HCT116 (cell line): ENCODE results near the gene DTNB. TPM values are rescaled to one million over a fixed set of nuclear protein-coding genes. Genes with fewer than 3 reads are reported as not detected.

ENCODE experiments used
- ATAC-seq: fragments of 200-7000 bp; cut with Tn5 transposase; 2 replicates; pipeline ENCODE4 v1.9.1; 2020; ENCODE audit warnings: mild to moderate bottlenecking, moderate library complexity
- BruUV-seq: library from RNA; stranded (reverse); fragments of 400-500 nt; replicated peaks from 2 replicates; lab custom pipeline; 2021; lab: Mats Ljungman, UMichigan
- CTCF ChIA-PET: fragments of 300-600 bp; sonication (Branson Sonifier 250); formaldehyde crosslinking; loops from one replicate; lab custom pipeline; 2021; ENCODE audit warnings: antibody characterized with exemption; lab: Charles Lee
- POLR2A ChIA-PET: fragments of 300-600, 350-600 bp; sonication (Branson Sonifier 250); formaldehyde crosslinking; loops from one replicate; lab custom pipeline; 2021; ENCODE audit warnings: antibody characterized with exemption; lab: Charles Lee
- RAD21 ChIA-PET, 2 experiments: fragments of 300-600 bp; sonication (Branson Sonifier 250); formaldehyde crosslinking; loops; one replicate each; lab custom pipeline; 2023; ENCODE audit warnings: low total read pairs in 2 of 2; ENCODE audit not compliant: uncharacterized antibody in 2 of 2, unreplicated experiment in 2 of 2, low non-redundant PET in 1 of 2; lab: Charles Lee
- DNase-seq: peaks from one replicate; pipeline ENCODE4 v3.0.0-alpha.2; 2010; ENCODE audit warnings: low read depth, low spot score
- H2AFZ ChIP-seq: fragments of 200-600 bp; shearing (Covaris generic), sonication (generic); 2 replicates; pipeline ENCODE4 v1.6.1; 2017; ENCODE audit warnings: low read depth, mixed run types, mixed read lengths, antibody characterized with exemption, low read length; ENCODE audit not compliant: poor library complexity, severe bottlenecking
- H3K27ac ChIP-seq: 2 replicates; pipeline ENCODE4 v1.5.1; 2012; ENCODE audit warnings: low read depth, low read length
- H3K27me3 ChIP-seq: fragments of 200-600 bp; sonication (generic); 2 replicates; pipeline ENCODE4 v1.6.1; 2016; ENCODE audit warnings: mixed run types, low read length, mixed read lengths; ENCODE audit not compliant: insufficient read depth
- H3K36me3 ChIP-seq, 2 experiments: fragments of 200-500 bp in 1 of 2; fragments of 200-600 bp in 1 of 2; sonication (Bioruptor generic) in 1 of 2; sonication (generic) in 1 of 2; 2 replicates each; pipeline versions ENCODE4 v1.5.1 to v1.6.1; 2014 to 2016; ENCODE audit warnings: low read length in 2 of 2, inconsistent platforms in 1 of 2, mixed read lengths in 1 of 2, mixed run types in 1 of 2; ENCODE audit not compliant: insufficient read depth in 2 of 2, control insufficient read depth in 1 of 2
- H3K4me1 ChIP-seq, 2 experiments: fragments of 200-600 bp in 1 of 2; sonication (generic) in 1 of 2; 2 replicates each; pipeline versions ENCODE4 v1.5.1 to v1.6.1; 2012 to 2017; ENCODE audit warnings: low read length in 2 of 2, inconsistent platforms in 1 of 2, mild to moderate bottlenecking in 1 of 2, mixed read lengths in 1 of 2, mixed run types in 1 of 2, moderate library complexity in 1 of 2; ENCODE audit not compliant: insufficient read depth in 2 of 2, control insufficient read depth in 1 of 2
- H3K4me2 ChIP-seq: fragments of 200-600 bp; sonication (generic); 2 replicates; pipeline ENCODE4 v1.6.1; 2017; ENCODE audit warnings: mixed run types, low read length, mixed read lengths
- H3K4me3 ChIP-seq, 2 experiments: fragments of 200-600 bp in 1 of 2; sonication (generic) in 1 of 2; replicated peaks in 1 of 2; 2 replicates each; pipeline ENCODE4 v1.5.1; 2011 to 2016; ENCODE audit warnings: low read length in 2 of 2, control low read depth in 1 of 2, low read depth in 1 of 2, mild to moderate bottlenecking in 1 of 2, mixed read lengths in 1 of 2, mixed run types in 1 of 2
- H3K79me2 ChIP-seq: fragments of 200-600 bp; sonication (generic); 2 replicates; pipeline ENCODE4 v1.6.1; 2017; ENCODE audit warnings: mild to moderate bottlenecking, mixed run types, low read length, moderate library complexity, mixed read lengths; ENCODE audit not compliant: insufficient read depth
- H3K9ac ChIP-seq: fragments of 200-600 bp; sonication (generic); 2 replicates; pipeline ENCODE4 v1.6.1; 2016; ENCODE audit warnings: low read length, mixed read lengths
- H3K9me2 ChIP-seq: fragments of 200-600 bp; sonication (generic), shearing (Covaris generic); 2 replicates; pipeline ENCODE4 v1.6.1; 2017; ENCODE audit warnings: mixed run types, mild to moderate bottlenecking, moderate library complexity; ENCODE audit not compliant: insufficient read depth
- H3K9me3 ChIP-seq, 2 experiments: fragments of 200-500 bp in 1 of 2; fragments of 200-600 bp in 1 of 2; sonication (Bioruptor generic) in 1 of 2; sonication (generic) in 1 of 2; 2 replicates each; pipeline ENCODE4 v1.6.1; 2014 to 2017; ENCODE audit warnings: low read length in 2 of 2, mixed read lengths in 2 of 2, inconsistent platforms in 1 of 2, low read depth in 1 of 2, mild to moderate bottlenecking in 1 of 2, mixed run types in 1 of 2, moderate library complexity in 1 of 2; ENCODE audit not compliant: control insufficient read depth in 1 of 2, insufficient read depth in 1 of 2
- H4K20me1 ChIP-seq: fragments of 200-600 bp; sonication (generic), shearing (Covaris generic); 2 replicates; pipeline ENCODE4 v1.6.1; 2017; ENCODE audit warnings: mixed run types, mild to moderate bottlenecking, moderate library complexity; ENCODE audit not compliant: insufficient read depth
- CBX3 ChIP-seq: IDR thresholded peaks from 2 replicates; pipeline ENCODE4 v1.6.1; 2012; ENCODE audit warnings: low read depth
- ELF1 ChIP-seq: IDR thresholded peaks from 2 replicates; pipeline ENCODE4 v1.6.1; 2012; ENCODE audit warnings: low read depth, borderline replicate concordance
- EZH2 ChIP-seq: fragments of 200-600 bp; sonication (generic); IDR thresholded peaks from 2 replicates; pipeline ENCODE4 v1.6.1; 2017; ENCODE audit warnings: antibody characterized with exemption, mixed run types
- EZH2phosphoT487 ChIP-seq: fragments of 200-600 bp; IDR thresholded peaks from 2 replicates; pipeline ENCODE4 v1.6.1; 2018; ENCODE audit warnings: antibody characterized with exemption, borderline replicate concordance
- FOSL1 ChIP-seq: IDR thresholded peaks from 2 replicates; pipeline ENCODE4 v1.6.1; 2012; ENCODE audit warnings: low read depth
- POLR2A ChIP-seq: IDR thresholded peaks from 2 replicates; pipeline ENCODE4 v1.7.0; 2011; ENCODE audit warnings: borderline replicate concordance; ENCODE audit not compliant: insufficient read depth, insufficient read length; ENCODE audit errors: extremely low read depth
- RAD21 ChIP-seq: IDR thresholded peaks from 2 replicates; pipeline ENCODE4 v1.6.1; 2012; ENCODE audit warnings: low read depth, mild to moderate bottlenecking
- SIN3A ChIP-seq: IDR thresholded peaks from 2 replicates; pipeline ENCODE4 v1.6.1; 2012; ENCODE audit warnings: low read depth
- SP1 ChIP-seq: IDR thresholded peaks from 2 replicates; pipeline ENCODE4 v1.6.1; 2012; ENCODE audit warnings: low read depth
- TCF7L2 ChIP-seq: IDR thresholded peaks from 2 replicates; pipeline ENCODE4 v1.7.0; 2011; ENCODE audit warnings: borderline replicate concordance, inconsistent platforms; ENCODE audit not compliant: insufficient read depth, insufficient read length; ENCODE audit errors: extremely low read depth
- YY1 ChIP-seq: IDR thresholded peaks from 2 replicates; pipeline ENCODE4 v1.6.1; 2011; ENCODE audit warnings: low read length, low read depth, moderate library complexity, mild to moderate bottlenecking; ENCODE audit not compliant: insufficient replicate concordance; ENCODE audit errors: extremely low read depth
- ZFX ChIP-seq: fragments of 450-650 bp; IDR thresholded peaks from 2 replicates; pipeline ENCODE4 v1.6.1; 2017
- intact Hi-C: fragments of 100-400 bp; cut with micrococcal nuclease; formaldehyde crosslinking; loops from 2 replicates; pipeline ENCODE4 v1.10.0; 2022
- total RNA-seq: library from RNA; stranded (reverse); gene quantifications from one replicate; pipeline ENCODE4 v1.2.1, GENCODE V29; 2021; ENCODE audit not compliant: unreplicated experiment
- TF ChIP-seq, protein P1 (sequence below), 3 experiments: fragments of 200-600 bp in 1 of 3; sonication (generic) in 1 of 3; IDR thresholded peaks in 2 of 3; conservative IDR thresholded peaks in 1 of 3; 2 replicates each; pipeline ENCODE4 v1.5.1; 2012 to 2017; ENCODE audit warnings: low read depth in 2 of 3, low read length in 2 of 3, antibody characterized with exemption in 1 of 3, borderline replicate concordance in 1 of 3, control low read depth in 1 of 3, mild to moderate bottlenecking in 1 of 3, mixed read lengths in 1 of 3, mixed run types in 1 of 3, moderate library complexity in 1 of 3; ENCODE audit not compliant: insufficient read depth in 1 of 3
- TF ChIP-seq, protein P2 (sequence below): IDR thresholded peaks from 2 replicates; pipeline ENCODE4 v1.6.1; 2012

DTNB gene
- total RNA-seq, 1 experiment from 2014 or later: 30.2 TPM

DNA sequence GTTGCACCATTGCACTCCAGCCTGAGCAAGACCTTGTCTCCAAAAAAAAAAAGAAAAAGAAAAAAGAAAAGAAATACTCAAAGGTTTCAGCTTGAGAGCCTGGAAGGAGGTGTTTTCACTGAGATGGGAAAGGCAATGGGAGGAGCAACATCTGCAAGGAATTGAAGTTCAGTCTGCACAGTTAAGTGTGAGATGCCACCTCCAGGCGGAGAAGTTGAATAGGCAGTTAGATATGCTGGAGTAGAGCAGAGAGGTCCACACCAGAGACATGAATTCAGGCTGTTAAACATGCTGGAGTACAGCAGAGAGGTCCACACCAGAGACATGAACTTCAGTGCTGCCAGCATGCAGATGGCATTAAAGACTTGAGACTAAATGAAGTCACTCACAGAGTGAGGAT is 41.4 kb upstream of the DTNB start:
- no peak overlapping the region for H3K4me2 ChIP-seq
- no peak overlapping the region for H3K9ac ChIP-seq
- H3K9me3 ChIP-seq: no peaks in the 10 kb centered on the region
- H3K27ac ChIP-seq: no peak overlapping the region
- no peaks in the 10 kb centered on the region for H3K27me3 ChIP-seq
- no peaks in the 10 kb centered on the region for H3K9me2 ChIP-seq
- POLR2A ChIA-PET: no interaction called here
- ATAC-seq: peak; percentile 70; the same call in 1 of the 2 replicates
- H3K4me3 ChIP-seq: no peak overlapping the region
- H3K36me3 ChIP-seq: no peaks in the 10 kb centered on the region
- intact Hi-C loops: no loop called here
- CTCF ChIA-PET: no interaction called here
- no peak overlapping the region for H2AFZ ChIP-seq
- DNase-seq: no peak
- BruUV-seq: no TSS peak
- no peaks in the 10 kb centered on the region for H4K20me1 ChIP-seq
- H3K79me2 ChIP-seq: no peaks in the 10 kb centered on the region
- TF ChIP-seq ZFX: no peak
- no peak for TF ChIP-seq FOSL1
- TF ChIP-seq, protein P1, sequence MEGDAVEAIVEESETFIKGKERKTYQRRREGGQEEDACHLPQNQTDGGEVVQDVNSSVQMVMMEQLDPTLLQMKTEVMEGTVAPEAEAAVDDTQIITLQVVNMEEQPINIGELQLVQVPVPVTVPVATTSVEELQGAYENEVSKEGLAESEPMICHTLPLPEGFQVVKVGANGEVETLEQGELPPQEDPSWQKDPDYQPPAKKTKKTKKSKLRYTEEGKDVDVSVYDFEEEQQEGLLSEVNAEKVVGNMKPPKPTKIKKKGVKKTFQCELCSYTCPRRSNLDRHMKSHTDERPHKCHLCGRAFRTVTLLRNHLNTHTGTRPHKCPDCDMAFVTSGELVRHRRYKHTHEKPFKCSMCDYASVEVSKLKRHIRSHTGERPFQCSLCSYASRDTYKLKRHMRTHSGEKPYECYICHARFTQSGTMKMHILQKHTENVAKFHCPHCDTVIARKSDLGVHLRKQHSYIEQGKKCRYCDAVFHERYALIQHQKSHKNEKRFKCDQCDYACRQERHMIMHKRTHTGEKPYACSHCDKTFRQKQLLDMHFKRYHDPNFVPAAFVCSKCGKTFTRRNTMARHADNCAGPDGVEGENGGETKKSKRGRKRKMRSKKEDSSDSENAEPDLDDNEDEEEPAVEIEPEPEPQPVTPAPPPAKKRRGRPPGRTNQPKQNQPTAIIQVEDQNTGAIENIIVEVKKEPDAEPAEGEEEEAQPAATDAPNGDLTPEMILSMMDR (IDR thresholded peaks at IDR 0.05 in 2 of 3, conservative IDR thresholded peaks at IDR 0.05 in 1 of 3; ENCODE audit: borderline replicate concordance in 1 of 3, insufficient read depth in 1 of 3, low read depth in 2 of 3, low read length in 2 of 3): no peak
- TF ChIP-seq EZH2: no peak
- peak; percentile 40; the same call in 1 of the 2 replicates for TF ChIP-seq RAD21
- TF ChIP-seq CBX3: no peak
- no peak for TF ChIP-seq SP1
- TF ChIP-seq, protein P2, sequence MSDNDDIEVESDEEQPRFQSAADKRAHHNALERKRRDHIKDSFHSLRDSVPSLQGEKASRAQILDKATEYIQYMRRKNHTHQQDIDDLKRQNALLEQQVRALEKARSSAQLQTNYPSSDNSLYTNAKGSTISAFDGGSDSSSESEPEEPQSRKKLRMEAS: no peak
- no peak for TF ChIP-seq TCF7L2
- RAD21 ChIA-PET: no interaction called here
- H3K4me1 ChIP-seq: no peaks in the 10 kb centered on the region

DNA sequence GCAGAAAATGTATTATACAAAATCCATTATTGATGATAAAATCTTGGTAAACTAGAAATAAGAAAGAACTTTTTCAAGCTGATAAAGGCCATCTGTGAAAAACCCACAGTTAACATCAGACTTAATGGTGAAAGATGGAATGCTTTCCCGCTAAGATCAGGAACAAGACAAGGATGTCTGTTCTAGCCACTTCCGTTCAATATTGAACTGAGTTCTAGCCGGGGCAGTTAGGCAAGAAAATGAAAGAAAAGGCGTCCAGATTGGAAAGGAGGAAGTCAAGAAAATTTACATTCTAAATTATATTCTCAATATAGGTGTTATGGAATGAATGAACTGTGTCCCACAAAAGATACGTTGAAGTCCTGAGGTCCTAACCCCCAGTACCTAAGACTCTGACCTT is 39.1 kb upstream of the DTNB start:
- intact Hi-C loops: no loop called here
- Histone ChIP-seq H3K4me3 (no peak overlapping the region), H3K9me3 (no peaks in the 10 kb centered on the region), H2AFZ (no peak overlapping the region), H3K4me1 (no peaks in the 10 kb centered on the region), H3K79me2 (no peaks in the 10 kb centered on the region), H3K36me3 (no peaks in the 10 kb centered on the region), H3K9me2 (no peaks in the 10 kb centered on the region), H3K4me2 (no peak overlapping the region), H3K9ac (no peak overlapping the region), H3K27ac (no peak overlapping the region), H4K20me1 (no peaks in the 10 kb centered on the region), H3K27me3 (no peaks in the 10 kb centered on the region)
- RAD21 ChIA-PET: no interaction called here
- BruUV-seq: no TSS peak
- CTCF ChIA-PET: no interaction called here
- POLR2A ChIA-PET: no interaction called here
- no peak for DNase-seq
- ATAC-seq: no peak
- no peak for TF ChIP-seq SP1
- TF ChIP-seq, protein P1 (IDR thresholded peaks at IDR 0.05 in 2 of 3, conservative IDR thresholded peaks at IDR 0.05 in 1 of 3; ENCODE audit: borderline replicate concordance in 1 of 3, insufficient read depth in 1 of 3, low read depth in 2 of 3, low read length in 2 of 3): no peak
- TF ChIP-seq SIN3A: no peak
- no peak for TF ChIP-seq RAD21
- TF ChIP-seq EZH2phosphoT487: no peak
- TF ChIP-seq YY1: no peak
- TF ChIP-seq ELF1: no peak
- no peak for TF ChIP-seq POLR2A
